DND-41 (cell line): ENCODE measurements around the gene DHX57.

Source experiments
- EZH2 ChIP-seq: IDR thresholded peaks from 3 replicates; pipeline ENCODE4 v1.6.1; 2012; ENCODE audit warnings: borderline replicate concordance, low read depth, mild to moderate bottlenecking, moderate library complexity, low read length, inconsistent platforms; ENCODE audit not compliant: severe bottlenecking
- TF ChIP-seq, protein P1 (sequence below): IDR thresholded peaks from 2 replicates; pipeline ENCODE4 v1.5.1; 2012; ENCODE audit warnings: borderline replicate concordance, low read length, moderate library complexity, mild to moderate bottlenecking; ENCODE audit not compliant: poor library complexity, severe bottlenecking; ENCODE audit errors: extremely low read depth

- TF ChIP-seq, protein P1, sequence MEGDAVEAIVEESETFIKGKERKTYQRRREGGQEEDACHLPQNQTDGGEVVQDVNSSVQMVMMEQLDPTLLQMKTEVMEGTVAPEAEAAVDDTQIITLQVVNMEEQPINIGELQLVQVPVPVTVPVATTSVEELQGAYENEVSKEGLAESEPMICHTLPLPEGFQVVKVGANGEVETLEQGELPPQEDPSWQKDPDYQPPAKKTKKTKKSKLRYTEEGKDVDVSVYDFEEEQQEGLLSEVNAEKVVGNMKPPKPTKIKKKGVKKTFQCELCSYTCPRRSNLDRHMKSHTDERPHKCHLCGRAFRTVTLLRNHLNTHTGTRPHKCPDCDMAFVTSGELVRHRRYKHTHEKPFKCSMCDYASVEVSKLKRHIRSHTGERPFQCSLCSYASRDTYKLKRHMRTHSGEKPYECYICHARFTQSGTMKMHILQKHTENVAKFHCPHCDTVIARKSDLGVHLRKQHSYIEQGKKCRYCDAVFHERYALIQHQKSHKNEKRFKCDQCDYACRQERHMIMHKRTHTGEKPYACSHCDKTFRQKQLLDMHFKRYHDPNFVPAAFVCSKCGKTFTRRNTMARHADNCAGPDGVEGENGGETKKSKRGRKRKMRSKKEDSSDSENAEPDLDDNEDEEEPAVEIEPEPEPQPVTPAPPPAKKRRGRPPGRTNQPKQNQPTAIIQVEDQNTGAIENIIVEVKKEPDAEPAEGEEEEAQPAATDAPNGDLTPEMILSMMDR = no peak
- no peak for TF ChIP-seq EZH2
These were observed 126.6 kb downstream of the DHX57 start for GRCh38 chr2:38748943-38749804.
